Common myeloid progenitor, CD34-positive (primary cell): ENCODE data around the gene ULK1.

Source experiments
- CTCF ChIA-PET: fragments of 350-600 bp; sonication (Branson Sonifier 250); formaldehyde crosslinking; loops from one replicate; lab custom pipeline; 2021; ENCODE audit warnings: antibody characterized with exemption; lab: Charles Lee
- POLR2A ChIA-PET: fragments of 350-600 bp; sonication (Branson Sonifier 250); formaldehyde crosslinking; loops from one replicate; lab custom pipeline; 2021; ENCODE audit warnings: antibody characterized with exemption; lab: Charles Lee
- DNase-seq, 3 donors: peaks; one replicate each; pipeline versions ENCODE4 v3.0.0 to v3.0.0-alpha.2; 2013
- H3K27ac ChIP-seq, 2 experiments: 1 replicate in 1 of 2; 2 replicates in 1 of 2; pipeline ENCODE4 v1.7.0; 2013; ENCODE audit warnings: inconsistent platforms in 2 of 2, low read length in 2 of 2, mild to moderate bottlenecking in 2 of 2, low read depth in 1 of 2, moderate library complexity in 1 of 2; ENCODE audit not compliant: severe bottlenecking in 2 of 2, insufficient read depth in 1 of 2, poor library complexity in 1 of 2
- H3K27me3 ChIP-seq, 5 experiments: replicated peaks in 2 of 5; 1 replicate in 3 of 5; 2 replicates in 2 of 5; pipeline versions ENCODE4 v1.6.1 to v1.7.0; 2013; ENCODE audit warnings: low read length in 4 of 5, mild to moderate bottlenecking in 2 of 5, moderate library complexity in 2 of 5, inconsistent platforms in 1 of 5; ENCODE audit not compliant: insufficient read depth in 5 of 5, control insufficient read depth in 4 of 5
- H3K36me3 ChIP-seq, 4 experiments: 1 replicate in 2 of 4; 2 replicates in 2 of 4; pipeline versions ENCODE4 v1.6.1 to v1.7.0; 2013; ENCODE audit warnings: low read length in 3 of 4, control low read depth in 1 of 4, mild to moderate bottlenecking in 1 of 4; ENCODE audit not compliant: control insufficient read depth in 4 of 4, insufficient read depth in 4 of 4
- H3K4me1 ChIP-seq, 4 experiments: 1 replicate in 3 of 4; 2 replicates in 1 of 4; pipeline versions ENCODE4 v1.6.1 to v1.7.1; 2013; ENCODE audit warnings: low read length in 3 of 4, mild to moderate bottlenecking in 3 of 4, control low read depth in 1 of 4, inconsistent platforms in 1 of 4, moderate library complexity in 1 of 4; ENCODE audit not compliant: control insufficient read depth in 4 of 4, insufficient read depth in 4 of 4; ENCODE audit errors: control extremely low read depth in 1 of 4
- H3K4me3 ChIP-seq, 7 experiments: 1 replicate in 4 of 7; 2 replicates in 3 of 7; pipeline versions ENCODE4 v1.5.1 to v1.7.0; 2013; ENCODE audit warnings: mild to moderate bottlenecking in 7 of 7, low read length in 6 of 7, moderate library complexity in 6 of 7, inconsistent platforms in 2 of 7, low read depth in 2 of 7, control low read depth in 1 of 7; ENCODE audit not compliant: insufficient read depth in 4 of 7, control insufficient read depth in 1 of 7; ENCODE audit errors: extremely low read depth in 1 of 7
- H3K9me3 ChIP-seq, 5 experiments: 1 replicate in 4 of 5; 2 replicates in 1 of 5; pipeline versions ENCODE4 v1.6.1 to v1.7.1; 2013; ENCODE audit warnings: low read length in 4 of 5, mild to moderate bottlenecking in 2 of 5, inconsistent platforms in 1 of 5, low read depth in 1 of 5, moderate library complexity in 1 of 5; ENCODE audit not compliant: control insufficient read depth in 4 of 5, insufficient read depth in 2 of 5; ENCODE audit errors: control extremely low read depth in 1 of 5
- WGBS: methylation state at CpG from one replicate; pipeline ENCODE4 v1.1.5; 2013; ENCODE audit not compliant: insufficient coverage; 5-methylcytosine and 5-hydroxymethylcytosine counted together

ULK1 gene

GRCh38 chr12:131892711-131893604, 1.5 kb upstream of the ULK1 start:
- Histone ChIP-seq H3K9me3 (no peaks in the 10 kb centered on the region), H3K4me1 (peaks cover 0 to 30% (median 27%) of the 10 kb centered on the region in 4 experiments), H3K27ac (no peak overlapping the region), H3K36me3 (peaks cover 0 to 3% (median 1%) of the 10 kb centered on the region in 4 experiments), H3K4me3 (no peak overlapping the region), H3K27me3 (no peaks in the 10 kb centered on the region)
- CTCF ChIA-PET = no interaction called here
- 90% methylated on average over 17 of the region's 26 CpGs for WGBS
- no peak for DNase-seq
- POLR2A ChIA-PET = no interaction called here

GRCh38 chr12:131893605-131894312, 663 bp upstream of the ULK1 start:
- Histone ChIP-seq H3K4me3 (peak overlapping the region in 1 of 7 experiments; percentile 54), H3K36me3 (peaks cover 0 to 3% (median 2%) of the 10 kb centered on the region in 4 experiments), H3K27me3 (no peaks in the 10 kb centered on the region), H3K27ac (no peak overlapping the region), H3K9me3 (no peaks in the 10 kb centered on the region), H3K4me1 (peaks cover 0 to 33% (median 29%) of the 10 kb centered on the region in 4 experiments)
- ChIA-PET POLR2A (no interaction called here), CTCF (no interaction called here)
- peak in 2 of 3 donors; percentile 11 to 16 for DNase-seq
- WGBS = 74% methylated on average over 7 of the region's 19 CpGs

GRCh38 chr12:131894981-131895639, 688 bp downstream of the ULK1 start:
- ChIA-PET POLR2A (no interaction called here), CTCF (interaction anchor here (1.6 kb wide), 1 partner anchor 29 kb away, joined by 3 read pairs; no protein-coding TSS in a partner anchor)
- no peak for DNase-seq
- Histone ChIP-seq H3K27ac (peak overlapping the region in 1 of 2 experiments; percentile 78), H3K36me3 (peaks cover 0 to 3% (median 2%) of the 10 kb centered on the region in 4 experiments), H3K4me1 (peaks cover 0 to 33% (median 29%) of the 10 kb centered on the region in 4 experiments), H3K9me3 (no peaks in the 10 kb centered on the region), H3K4me3 (peak overlapping the region; percentile 38 to 89 (median 77)), H3K27me3 (no peaks in the 10 kb centered on the region)
- 0% methylated on average over 37 of the region's 54 CpGs for WGBS

DNA sequence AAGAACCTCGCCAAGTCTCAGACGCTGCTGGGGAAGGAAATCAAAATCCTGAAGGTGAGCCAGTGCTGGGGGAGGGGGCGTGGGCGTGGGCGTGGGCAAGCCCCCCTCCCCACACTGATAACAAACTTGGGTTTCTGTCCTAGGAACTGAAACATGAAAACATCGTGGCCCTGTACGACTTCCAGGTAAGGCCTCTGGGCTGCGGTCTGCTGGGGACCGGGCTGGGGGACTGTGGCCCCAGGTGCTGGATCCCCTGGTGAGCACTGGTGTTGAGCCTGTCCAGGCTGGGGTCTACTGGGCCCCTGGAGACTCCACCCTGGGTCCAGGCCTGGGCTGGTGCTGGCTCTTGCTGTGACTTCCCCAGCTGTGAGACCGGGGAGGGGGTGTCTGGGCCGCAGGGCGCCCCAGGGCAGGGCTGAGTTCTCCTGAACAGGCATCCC, 1.2 kb downstream of the ULK1 start:
- ChIA-PET CTCF (interaction anchor here (1.6 kb wide), 1 partner anchor 28 kb away, joined by 3 read pairs; no protein-coding TSS in a partner anchor), POLR2A (no interaction called here)
- Histone ChIP-seq H3K27me3 (no peaks in the 10 kb centered on the region), H3K9me3 (no peaks in the 10 kb centered on the region), H3K4me3 (peak overlapping the region; percentile 38 to 89 (median 77)), H3K27ac (peak overlapping the region in 1 of 2 experiments; percentile 78), H3K4me1 (peaks cover 0 to 33% (median 29%) of the 10 kb centered on the region in 4 experiments), H3K36me3 (peaks cover 0 to 9% (median 7%) of the 10 kb centered on the region in 4 experiments)
- WGBS = 0% methylated on average over 6 of the region's 12 CpGs
- no peak for DNase-seq

- Histone ChIP-seq H3K9me3 (no peaks in the 10 kb centered on the region), H3K27ac (peak overlapping the region in 1 of 2 experiments; percentile 78), H3K4me1 (peaks cover 0 to 33% (median 29%) of the 10 kb centered on the region in 4 experiments), H3K36me3 (peaks cover 0 to 10% (median 8%) of the 10 kb centered on the region in 4 experiments), H3K27me3 (no peaks in the 10 kb centered on the region), H3K4me3 (peak overlapping the region; percentile 27 to 89 (median 77))
- POLR2A ChIA-PET = interaction anchor here (0.5 to 1.4 kb wide), 3 partner anchors 8 to 666 kb away, joined by 3 to 6 read pairs (median 5); partner anchors contain the start of gene PUS1
- CTCF ChIA-PET = interaction anchor here (1.0 to 1.6 kb wide), 3 partner anchors 21 to 32 kb away, joined by 3 to 4 read pairs (median 3); no protein-coding TSS in a partner anchor
- WGBS = 3% methylated on average over 34 of the region's 39 CpGs
- DNase-seq = peak; percentile 74 to 91 (median 91)
Observed at GRCh38 chr12:131896080-131896810, 1.8 kb downstream of the ULK1 start.

GRCh38 chr12:131896811-131897270, 2.4 kb downstream of the ULK1 start:
- ChIA-PET CTCF (interaction anchor here (1.0 to 1.6 kb wide), 5 partner anchors 16 to 39 kb away, joined by 3 to 4 read pairs (median 3); no protein-coding TSS in a partner anchor), POLR2A (interaction anchor here (0.5 to 1.4 kb wide), 3 partner anchors 9 to 667 kb away, joined by 3 to 6 read pairs (median 5); partner anchors contain the start of gene PUS1)
- Histone ChIP-seq H3K27me3 (no peaks in the 10 kb centered on the region), H3K27ac (peak overlapping the region in 1 of 2 experiments; percentile 78), H3K36me3 (peaks cover 0 to 10% (median 8%) of the 10 kb centered on the region in 4 experiments), H3K9me3 (no peaks in the 10 kb centered on the region), H3K4me1 (peaks cover 0 to 33% (median 29%) of the 10 kb centered on the region in 4 experiments), H3K4me3 (peak overlapping the region; percentile 16 to 89 (median 74))
- WGBS = 7% methylated on average over 9 of the region's 14 CpGs
- DNase-seq = peak; percentile 63 to 91 (median 91)
